Measurements from ENCODE around the gene INPP5J.
A peak's percentile ranks its signal among the peaks of the same experiment; 100 is the strongest.
"Not testable (repeated sequence)": the region's sequence is repeated elsewhere in the genome, so short reads cannot be mapped to it uniquely, and the experiment has no call there.

Gene INPP5J

DNA sequence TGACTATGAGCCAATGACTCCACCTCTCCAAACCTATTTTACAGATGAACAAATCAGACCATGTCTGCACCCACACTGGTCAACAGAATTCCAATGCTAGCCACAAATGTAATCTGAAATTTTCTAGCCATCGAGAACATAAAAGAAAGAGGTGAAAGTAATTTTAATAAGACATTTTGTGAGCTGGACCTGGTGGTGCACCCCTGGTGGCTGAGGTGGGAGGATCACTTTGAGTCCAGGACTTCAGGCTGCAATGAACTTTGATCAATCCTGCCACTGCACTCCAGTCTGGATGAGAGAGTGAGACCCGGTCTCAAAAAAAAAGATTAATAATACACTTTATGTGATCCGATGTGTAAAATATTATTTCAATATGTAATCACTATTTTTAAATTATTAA is 27.8 kb downstream of the INPP5J start:
- DNase-seq (ENCODE audit: low read depth in 2 of 2) = no peak

DNA sequence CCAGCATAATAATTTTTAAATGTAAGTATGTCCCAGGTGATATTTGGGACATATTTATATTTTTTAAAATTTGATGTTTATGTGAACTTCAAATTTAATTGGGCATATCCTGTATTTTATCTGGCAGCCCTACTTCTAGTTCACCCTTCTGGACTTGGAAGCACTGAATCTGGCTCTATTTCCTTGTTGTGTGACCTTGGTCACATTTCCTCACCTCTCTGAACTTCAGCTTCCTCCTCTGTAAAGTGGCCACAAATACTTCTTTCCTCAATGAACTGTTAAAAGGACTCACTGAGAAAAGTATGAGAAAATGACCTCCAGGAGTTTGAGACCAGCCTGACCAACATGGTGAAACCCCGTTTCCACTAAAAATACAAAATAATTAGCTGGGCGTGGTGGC is 29.1 kb downstream of the INPP5J start:
- DNase-seq (ENCODE audit: low read depth in 2 of 2) = no peak

DNA sequence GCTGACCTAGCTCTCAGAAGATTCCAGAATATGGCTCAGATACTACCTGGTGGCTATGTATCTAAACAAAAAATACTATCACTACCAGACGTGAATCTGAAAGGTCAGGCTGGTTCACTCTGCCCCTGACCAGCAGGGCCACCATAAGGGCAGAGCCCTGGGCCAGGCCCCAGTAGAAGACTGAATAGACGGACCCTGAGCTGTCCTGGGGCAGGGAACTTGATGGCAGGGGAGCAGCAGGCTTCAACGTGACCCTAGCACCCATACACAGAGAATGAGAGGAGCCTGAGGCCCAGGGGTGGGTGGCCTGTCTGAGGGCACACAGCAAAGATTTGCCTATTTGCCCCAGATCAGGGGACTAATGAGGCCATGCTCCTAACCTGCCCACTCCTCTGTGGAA is 30.6 kb downstream of the INPP5J start:
- DNase-seq (ENCODE audit: low read depth in 2 of 2) = no peak

DNA sequence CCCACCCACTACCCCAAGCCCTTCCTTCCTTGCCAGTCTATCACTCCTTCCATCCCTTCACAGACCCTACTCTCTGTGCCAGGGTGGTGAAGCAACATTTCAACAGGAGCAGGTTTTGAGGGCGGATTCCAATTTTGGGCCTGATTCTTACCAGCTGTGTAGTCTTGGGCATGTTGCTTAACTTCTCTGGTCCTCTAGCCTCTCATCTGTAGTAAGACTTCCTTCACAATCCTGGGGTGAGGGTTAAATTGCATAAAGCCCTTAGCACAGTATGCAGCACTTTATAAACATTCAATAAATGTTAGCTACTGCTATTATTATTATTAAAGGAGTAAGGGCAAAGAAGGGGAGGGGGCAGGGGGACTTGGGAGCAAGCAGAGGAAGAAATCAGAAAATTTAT is 32.2 kb downstream of the INPP5J start:
- DNase-seq (ENCODE audit: low read depth in 2 of 2) = no peak

DNA sequence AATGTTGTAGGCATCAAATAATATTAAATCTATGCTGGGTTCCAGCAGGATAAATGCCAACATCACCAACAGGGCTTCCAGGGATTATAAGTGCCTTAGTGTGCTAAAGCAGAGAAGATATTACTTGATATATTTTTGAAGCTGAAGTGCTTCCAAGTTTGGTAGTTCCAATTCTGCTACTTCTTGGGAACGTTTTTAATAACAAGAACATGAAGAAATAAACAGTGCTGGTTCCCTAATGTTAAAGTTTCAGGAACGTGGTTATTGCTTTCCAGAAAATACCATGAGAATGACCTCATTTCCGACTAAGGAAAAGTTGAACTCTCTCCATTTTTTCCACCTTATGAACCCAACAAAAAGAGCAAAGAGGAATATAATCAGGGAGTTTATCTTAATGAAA is 32.7 kb downstream of the INPP5J start:
- DNase-seq (ENCODE audit: low read depth in 2 of 2) = no peak

DNA sequence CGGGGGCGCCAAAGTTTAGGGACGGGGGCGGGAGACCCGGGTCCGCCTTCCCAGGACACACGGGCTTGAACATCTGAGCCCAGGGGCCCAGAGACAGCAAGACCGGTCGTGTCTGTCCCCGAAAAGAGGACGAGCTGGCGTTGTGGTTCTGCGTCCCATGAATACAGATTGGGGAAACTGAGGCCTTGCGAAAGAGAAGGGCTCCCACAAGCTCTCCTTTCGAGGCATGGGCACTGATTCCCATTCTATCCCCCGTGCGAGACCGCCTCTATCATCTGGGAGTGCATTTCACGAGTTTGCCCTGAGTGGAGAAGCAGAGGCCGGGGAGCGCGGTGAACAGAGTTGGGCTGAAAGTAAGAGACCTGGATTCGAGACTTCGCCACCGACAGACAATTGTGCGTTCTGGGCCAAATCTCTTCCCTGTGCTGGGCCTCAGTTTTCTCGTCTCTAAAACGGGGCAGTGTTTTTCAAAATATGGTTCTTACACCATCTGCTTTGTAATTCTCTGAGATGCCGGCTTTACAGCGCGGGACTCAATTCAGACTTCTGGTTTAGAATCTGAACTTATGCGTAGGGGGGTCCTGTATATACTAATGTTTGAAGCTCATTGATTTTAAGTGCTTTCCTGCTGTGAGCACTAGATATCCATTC is 37.7 kb downstream of the INPP5J start:
- DNase-seq (ENCODE audit: low read depth in 2 of 2) = no peak

DNA sequence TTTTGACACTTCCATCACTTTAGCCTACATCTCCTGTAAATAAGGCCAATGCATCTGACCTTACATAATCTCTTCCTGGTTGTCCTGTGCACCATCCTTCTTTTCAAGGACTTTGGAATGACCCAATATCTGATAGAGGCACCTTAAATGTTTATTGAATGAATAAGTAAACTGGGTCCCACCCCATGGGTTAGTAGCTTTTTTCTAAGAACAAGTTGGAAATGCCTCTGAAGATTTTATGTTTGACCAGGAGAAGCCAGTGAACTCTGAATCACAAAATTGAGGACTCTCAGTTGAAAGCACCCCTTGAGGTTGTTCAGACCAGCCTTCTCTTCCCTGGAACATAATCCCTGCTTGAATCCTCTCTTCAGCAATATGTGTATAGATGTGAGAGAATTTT is 38.6 kb downstream of the INPP5J start:
- DNase-seq (ENCODE audit: low read depth in 2 of 2) = no peak

DNA sequence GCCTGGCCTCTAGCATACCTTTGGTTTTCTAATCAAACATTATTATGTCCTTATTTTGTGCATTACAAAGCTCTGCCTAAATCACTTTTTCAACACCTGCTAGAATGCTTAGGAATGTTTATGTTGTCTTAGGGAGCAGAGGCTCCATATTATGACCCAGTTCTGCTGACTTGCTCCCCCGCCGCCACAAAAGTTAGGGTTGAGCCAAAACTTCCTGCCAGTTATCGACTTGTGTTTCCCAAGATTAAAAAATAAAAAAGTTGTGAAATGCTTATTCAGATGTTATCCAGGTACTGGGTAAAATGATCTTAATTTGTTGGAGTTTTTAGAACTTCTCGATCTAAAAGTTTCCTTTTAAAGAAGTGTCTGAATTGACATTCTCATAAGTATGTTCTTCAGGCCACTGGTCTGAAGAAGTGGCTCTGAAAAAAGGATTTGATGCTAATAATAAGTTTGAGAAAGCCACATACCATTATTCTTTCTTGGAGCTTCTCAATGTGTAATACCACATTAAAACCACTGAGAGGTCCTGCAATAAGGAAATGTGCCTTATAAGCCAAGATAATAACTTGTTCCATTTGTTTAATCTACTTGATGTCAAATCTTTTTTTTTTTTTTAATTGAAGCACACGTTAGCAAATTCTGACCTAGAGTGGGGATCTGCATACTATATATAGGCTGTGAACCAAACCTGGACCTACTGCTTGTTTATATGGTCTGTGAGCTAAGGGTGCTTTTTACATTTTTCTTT is 39.4 kb downstream of the INPP5J start:
- DNase-seq (ENCODE audit: low read depth in 2 of 2) = no peak

DNA sequence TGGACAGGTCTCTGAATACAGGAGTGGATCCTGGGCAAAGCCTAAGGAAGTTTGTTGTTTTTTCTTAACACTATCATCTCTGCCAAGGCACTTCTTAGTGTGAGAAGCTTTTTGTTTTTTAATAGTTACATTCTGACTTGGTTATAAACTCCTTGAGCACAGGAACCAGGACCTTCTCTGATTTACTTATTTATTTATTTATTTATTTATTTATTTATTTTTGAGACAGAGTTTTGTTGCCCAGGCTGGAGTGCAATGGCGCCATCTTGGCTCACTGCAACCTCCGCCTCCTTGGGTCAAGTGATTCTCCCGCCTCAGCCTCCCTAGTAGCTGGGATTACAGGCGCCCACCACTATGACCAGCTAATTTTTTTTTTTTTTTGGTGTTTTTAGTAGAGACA is 48.2 kb downstream of the INPP5J start:
- DNase-seq (ENCODE audit: low read depth in 2 of 2) = no peak

DNA sequence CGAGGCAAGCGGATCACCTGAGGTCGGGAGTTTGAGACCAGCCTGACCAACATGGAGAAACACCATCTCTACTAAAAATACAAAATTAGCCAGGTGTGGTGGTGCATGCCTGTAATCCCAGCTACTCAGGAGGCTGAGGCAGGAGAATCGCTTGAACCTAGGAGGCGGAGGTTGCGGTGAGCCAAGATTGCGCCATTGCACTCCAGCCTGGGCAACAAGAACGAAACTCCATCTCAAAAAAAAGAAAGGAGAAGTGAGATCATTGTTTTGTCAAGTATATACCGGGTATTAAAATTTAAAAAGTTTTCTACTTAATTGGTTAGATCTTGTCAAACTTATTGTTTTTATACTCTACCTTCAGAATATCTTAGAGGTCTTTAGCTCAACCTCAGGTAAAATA is 49.0 kb downstream of the INPP5J start:
- not testable (repeated sequence) for DNase-seq (ENCODE audit: low read depth in 2 of 2)

DNA sequence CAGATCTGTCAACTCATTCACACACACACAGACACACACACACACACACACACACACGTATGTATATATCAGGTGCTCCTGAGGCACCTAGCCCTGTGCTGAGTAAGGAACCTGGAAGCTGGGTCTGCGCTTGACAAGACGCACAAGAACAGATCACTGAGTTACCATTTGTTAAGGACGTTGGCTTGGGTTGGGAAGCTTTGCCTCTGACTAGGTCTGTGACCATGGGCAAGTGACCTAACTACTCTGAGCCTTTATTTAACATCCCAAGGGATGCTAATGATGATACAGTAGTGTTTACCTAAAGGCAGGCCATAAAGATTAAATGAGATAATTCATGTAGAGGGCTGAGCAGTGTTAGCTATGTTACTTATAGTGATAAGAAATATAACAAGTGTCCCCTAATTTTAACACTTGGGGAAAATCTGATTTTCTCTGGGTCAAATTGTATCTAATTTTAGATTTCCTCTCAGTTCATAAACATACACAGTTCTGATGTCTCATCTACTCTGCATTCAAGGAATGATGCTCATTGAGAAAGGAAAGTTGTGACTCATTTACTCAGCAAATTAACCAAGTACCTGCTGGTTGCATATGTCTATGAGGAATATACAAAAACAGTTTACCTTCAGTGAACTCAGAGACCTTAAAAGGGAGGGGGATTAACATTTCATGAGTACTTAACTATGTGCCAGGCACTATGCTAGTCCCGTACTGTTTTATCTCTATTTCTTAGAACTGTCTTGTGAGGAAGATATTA is 50.8 kb downstream of the INPP5J start:
- peak; percentile 63 to 66 for DNase-seq (ENCODE audit: low read depth in 2 of 2)

DNA sequence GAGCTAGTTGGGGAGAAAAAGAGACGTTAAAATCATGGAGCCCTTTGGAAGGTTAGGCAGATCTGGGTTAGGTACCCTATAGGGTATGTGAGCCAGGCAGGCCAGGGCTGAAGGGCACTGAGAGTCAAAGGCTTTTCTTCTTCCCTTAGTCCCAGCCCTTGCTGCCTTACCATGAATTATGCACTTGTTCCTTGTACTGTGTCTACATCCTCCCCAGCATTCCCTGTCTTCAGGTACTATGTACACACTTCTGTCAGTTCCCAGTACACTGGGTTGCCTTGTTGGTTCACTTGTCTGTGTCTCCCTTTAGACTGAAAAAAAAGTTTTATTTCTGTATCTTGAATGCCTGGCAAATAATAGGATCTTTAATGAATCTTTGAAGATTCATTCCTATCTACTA is 54.2 kb downstream of the INPP5J start:
- no peak for DNase-seq (ENCODE audit: low read depth in 2 of 2)

DNA sequence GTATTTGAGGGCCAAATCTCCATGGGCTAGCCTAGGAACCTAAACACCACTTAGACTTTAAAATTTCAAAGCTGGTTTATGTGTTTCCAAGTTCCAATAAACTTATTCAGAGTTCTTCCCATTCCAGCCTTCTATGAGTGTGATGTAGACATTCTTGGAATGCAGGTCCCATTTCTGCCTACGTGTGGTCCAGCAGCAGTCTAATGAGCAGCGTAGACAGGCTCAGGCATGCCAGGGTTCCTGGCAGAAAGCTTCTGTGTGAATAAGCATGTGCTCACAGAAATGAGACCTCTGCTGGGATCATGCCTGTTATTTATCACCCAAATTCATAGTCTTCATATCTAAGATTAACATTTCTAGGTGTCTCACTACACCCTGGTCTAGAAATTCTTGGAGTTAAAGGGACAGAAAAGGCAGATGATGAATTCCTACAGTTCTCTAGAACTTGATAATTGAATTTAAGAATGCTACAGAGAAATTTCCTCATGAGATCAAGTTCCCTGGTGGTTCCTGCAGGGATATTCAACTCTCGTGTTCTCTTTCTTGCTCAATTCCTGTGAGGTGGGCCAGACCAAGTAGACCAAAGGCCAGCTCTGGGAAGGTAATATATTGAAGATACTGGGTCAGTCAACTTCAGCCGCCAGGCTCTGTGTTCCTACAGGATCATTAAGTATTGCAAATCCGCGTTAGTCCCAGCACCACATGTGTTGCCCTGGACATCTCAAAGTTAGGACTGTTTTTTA is 54.8 kb downstream of the INPP5J start:
- DNase-seq (ENCODE audit: low read depth in 2 of 2) = peak; percentile 84

DNA sequence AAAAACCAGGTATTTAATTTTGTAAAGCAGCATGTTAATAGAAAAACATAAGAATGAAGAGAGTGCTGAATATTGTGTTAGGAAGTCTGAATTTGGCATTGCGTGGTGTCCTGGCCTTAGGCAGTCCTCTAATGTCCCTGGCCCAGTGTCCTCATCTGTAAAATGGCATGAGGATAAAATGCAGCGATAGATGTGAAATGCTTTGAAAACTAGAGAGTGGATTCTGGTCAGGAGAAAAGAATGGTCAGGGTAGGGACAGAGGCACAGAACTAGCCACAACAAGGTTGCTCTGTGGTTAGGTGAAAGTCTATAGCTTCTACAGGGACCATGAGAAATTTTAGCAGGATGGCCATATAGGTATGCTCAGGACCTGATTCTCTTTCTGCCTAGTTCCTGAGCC is 56.1 kb downstream of the INPP5J start:
- no peak for DNase-seq (ENCODE audit: low read depth in 2 of 2)

DNA sequence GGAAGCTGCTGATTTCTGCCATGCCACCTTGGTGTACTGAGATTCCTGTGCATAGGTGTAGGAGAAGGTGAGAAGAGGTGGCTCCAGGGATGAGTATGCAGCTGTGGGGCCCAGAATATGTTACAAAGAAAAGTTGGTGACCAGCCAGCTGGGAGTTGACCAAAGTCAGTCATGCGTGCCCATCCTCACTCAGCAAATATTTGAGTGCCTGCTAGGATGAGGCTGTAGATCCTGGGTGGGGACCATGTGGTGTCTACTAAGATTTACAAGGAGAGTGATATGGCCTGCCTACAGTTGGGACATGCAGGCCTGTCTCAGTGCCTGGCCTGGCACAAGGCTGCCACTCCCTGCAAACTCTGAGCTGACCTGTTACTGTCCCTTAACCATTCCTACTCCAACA is 56.6 kb downstream of the INPP5J start:
- DNase-seq (ENCODE audit: low read depth in 2 of 2) = no peak

DNA sequence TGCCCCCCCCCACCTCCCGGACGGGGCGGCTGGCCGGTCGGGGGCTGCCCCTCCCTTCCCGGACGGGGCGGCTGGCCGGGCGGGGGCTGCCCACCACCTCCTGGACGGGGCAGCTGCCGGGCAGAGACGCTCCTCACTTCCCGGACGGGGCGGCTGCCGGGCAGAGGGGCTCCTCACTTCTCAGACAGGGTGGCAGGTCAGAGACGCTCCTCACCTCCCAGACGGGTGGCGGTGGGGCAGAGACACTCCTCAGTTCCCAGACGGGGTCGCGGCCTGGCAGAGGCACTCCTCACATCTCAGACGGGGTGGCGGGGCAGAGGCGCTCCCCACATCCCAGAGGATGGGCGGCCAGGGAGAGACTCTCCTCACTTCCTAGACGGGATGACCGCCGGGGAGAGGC is 61.2 kb downstream of the INPP5J start:
- no peak for DNase-seq (ENCODE audit: low read depth in 2 of 2)
